Measurements from ENCODE around the gene ACTR8. TPM values are rescaled to one million over a fixed set of nuclear protein-coding genes. Genes with fewer than 3 reads are reported as not detected.

Gene ACTR8
- total RNA-seq, 1 donor from 2014 or later = 42.7 TPM

DNA sequence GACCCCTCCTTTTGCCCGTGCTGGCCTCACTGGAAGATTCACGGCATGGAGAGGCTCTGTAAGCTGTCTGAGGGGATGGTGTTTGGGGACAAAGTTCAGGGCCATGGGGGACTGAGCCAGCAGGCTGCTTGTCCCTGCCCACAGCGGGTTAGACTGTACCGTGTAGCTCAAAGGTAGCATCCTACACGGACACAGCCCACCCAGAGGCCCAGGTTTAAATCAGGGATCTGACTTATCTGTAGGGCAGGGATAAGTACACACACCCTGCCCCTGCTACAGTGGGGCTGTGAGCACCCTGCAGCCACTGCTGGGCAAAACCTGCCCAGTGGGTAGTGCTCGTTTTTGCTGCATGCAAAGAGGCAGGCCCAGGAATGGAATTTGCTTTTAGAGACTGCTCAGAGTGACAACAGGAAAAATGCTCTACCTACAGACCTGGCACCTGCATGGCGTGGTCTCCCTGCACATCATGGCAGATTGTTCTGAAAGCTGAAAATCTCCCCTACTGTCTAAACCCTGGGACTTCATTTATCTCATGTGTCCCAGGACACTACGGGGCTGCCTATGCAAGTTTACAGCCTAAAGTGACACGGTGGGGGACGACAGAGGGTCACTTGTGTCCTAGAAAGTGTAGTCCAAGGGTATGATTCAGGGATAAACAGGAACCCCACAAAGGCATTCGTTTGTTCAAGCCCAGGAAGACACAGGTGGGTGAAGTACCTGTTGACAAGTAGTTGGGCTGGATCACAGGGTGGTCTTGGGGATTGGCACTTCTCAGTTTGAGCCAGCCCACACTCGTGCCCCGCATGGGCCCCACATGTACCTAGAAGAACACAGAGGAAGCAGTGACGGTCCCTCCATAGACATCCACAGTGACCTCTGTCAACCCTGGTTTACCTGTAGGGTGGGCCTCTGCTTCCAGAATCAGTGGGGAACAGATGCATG lies 63.5 kb downstream of the ACTR8 start:
- no peaks in the 10 kb centered on the region for H3K36me3 Mint-ChIP-seq (ENCODE audit: low read depth)
- no peaks in the 10 kb centered on the region for H3K27me3 Mint-ChIP-seq
- H3K27ac Mint-ChIP-seq = no peak overlapping the region
- TF ChIP-seq, protein P1, sequence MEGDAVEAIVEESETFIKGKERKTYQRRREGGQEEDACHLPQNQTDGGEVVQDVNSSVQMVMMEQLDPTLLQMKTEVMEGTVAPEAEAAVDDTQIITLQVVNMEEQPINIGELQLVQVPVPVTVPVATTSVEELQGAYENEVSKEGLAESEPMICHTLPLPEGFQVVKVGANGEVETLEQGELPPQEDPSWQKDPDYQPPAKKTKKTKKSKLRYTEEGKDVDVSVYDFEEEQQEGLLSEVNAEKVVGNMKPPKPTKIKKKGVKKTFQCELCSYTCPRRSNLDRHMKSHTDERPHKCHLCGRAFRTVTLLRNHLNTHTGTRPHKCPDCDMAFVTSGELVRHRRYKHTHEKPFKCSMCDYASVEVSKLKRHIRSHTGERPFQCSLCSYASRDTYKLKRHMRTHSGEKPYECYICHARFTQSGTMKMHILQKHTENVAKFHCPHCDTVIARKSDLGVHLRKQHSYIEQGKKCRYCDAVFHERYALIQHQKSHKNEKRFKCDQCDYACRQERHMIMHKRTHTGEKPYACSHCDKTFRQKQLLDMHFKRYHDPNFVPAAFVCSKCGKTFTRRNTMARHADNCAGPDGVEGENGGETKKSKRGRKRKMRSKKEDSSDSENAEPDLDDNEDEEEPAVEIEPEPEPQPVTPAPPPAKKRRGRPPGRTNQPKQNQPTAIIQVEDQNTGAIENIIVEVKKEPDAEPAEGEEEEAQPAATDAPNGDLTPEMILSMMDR (IDR thresholded peaks at IDR 0.05) = no peak
- ChIA-PET POLR2A (no interaction called here), CTCF (no interaction called here)
- H3K9me3 Mint-ChIP-seq = no peaks in the 10 kb centered on the region
- no peaks in the 10 kb centered on the region for H3K4me1 Mint-ChIP-seq
- no peak overlapping the region for H3K4me3 Mint-ChIP-seq
- intact Hi-C loops (cut with micrococcal nuclease) = no loop called here
- ATAC-seq (ENCODE audit: low read depth) = no peak
- no peak for DNase-seq

DNA sequence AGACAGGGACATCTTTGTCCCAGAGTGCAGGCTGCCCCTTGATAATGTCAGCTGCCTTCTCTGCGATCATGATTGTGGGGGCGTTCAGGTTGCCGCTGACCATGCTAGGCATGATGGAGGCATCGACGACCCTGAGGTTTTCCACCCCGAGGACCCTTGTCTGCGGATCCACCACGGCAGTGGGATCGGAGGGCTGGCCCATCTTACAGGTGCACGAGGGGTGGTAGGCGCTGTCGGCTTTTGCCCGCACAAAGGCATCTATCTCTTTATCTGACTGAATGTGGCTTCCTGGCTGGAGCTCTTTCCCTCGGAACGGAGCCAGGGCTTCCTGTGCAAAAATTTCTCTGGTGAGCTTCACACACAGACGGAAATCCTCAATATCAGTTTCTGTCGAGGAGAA lies 64.1 kb downstream of the ACTR8 start:
- Mint-ChIP-seq H3K27ac (no peak overlapping the region), H3K9me3 (no peaks in the 10 kb centered on the region), H3K4me3 (no peak overlapping the region), H3K27me3 (no peaks in the 10 kb centered on the region), H3K36me3 (ENCODE audit: low read depth) (no peaks in the 10 kb centered on the region), H3K4me1 (no peaks in the 10 kb centered on the region)
- DNase-seq (no peak), ATAC-seq (ENCODE audit: low read depth) (no peak)
- POLR2A ChIA-PET = no interaction called here
- intact Hi-C loops (cut with micrococcal nuclease) = no loop called here
- TF ChIP-seq, protein P1 (IDR thresholded peaks at IDR 0.05) = no peak
- CTCF ChIA-PET = no interaction called here

- POLR2A ChIA-PET = interaction anchor here (0.7 kb wide), 2 partner anchors 14 to 32 kb away, joined by 7 to 10 read pairs; no protein-coding TSS in a partner anchor
- no peaks in the 10 kb centered on the region for H3K27me3 Mint-ChIP-seq
- TF ChIP-seq, protein P1 (IDR thresholded peaks at IDR 0.05) = no peak
- H3K27ac Mint-ChIP-seq = no peak overlapping the region
- ATAC-seq (ENCODE audit: low read depth) (no peak), DNase-seq (no peak)
- no peak overlapping the region for H3K4me3 Mint-ChIP-seq
- H3K9me3 Mint-ChIP-seq = no peaks in the 10 kb centered on the region
- intact Hi-C loops (cut with micrococcal nuclease) = no loop called here
- no peaks in the 10 kb centered on the region for H3K4me1 Mint-ChIP-seq
- H3K36me3 Mint-ChIP-seq (ENCODE audit: low read depth) = no peaks in the 10 kb centered on the region
- CTCF ChIA-PET = no interaction called here
Measured at GRCh38 chr3:53817211-53817610, 64.7 kb downstream of the ACTR8 start.

Other genes starting within 250 kb of the ACTR8 start
- gene CHDH, start 35.7 kb downstream of the ACTR8 start, total RNA-seq = 3.4 and 6.0 TPM in 2 replicates
- gene IL17RB, start 35.6 kb downstream of the ACTR8 start, total RNA-seq = 3.0 and 3.8 TPM in 2 replicates
- 29.8 and 43.3 TPM in 2 replicates for gene SELENOK, start 9.7 kb upstream of the ACTR8 start, total RNA-seq
- gene CACNA2D3, start 240.4 kb upstream of the ACTR8 start, total RNA-seq = not detected in 2 replicates